ENCODE data around the gene DRAP1.

The DRAP1 gene

GRCh38 chr11:65965986-65966762, 46.9 kb downstream of the DRAP1 start:
- no peak for DNase-seq

GRCh38 chr11:65967329-65967934, 48.2 kb downstream of the DRAP1 start:
- no peak for DNase-seq

- no peak for DNase-seq
These were observed 49.6 kb downstream of the DRAP1 start for GRCh38 chr11:65968600-65969482.

All from activated CD4-positive, alpha-beta T cell treated with anti-CD3 and anti-CD28 coated beads for 1 hour (primary cell).